IMR-90 (cell line): Measurements from ENCODE around the gene EP300. TPM values are rescaled to one million over a fixed set of nuclear protein-coding genes. Genes with fewer than 3 reads are reported as not detected.

Experiments
- ATAC-seq: fragments of 200-7000 bp; cut with Tn5 transposase; 2 replicates; pipeline ENCODE4 v1.9.1; 2020; ENCODE audit warnings: low read depth, mild to moderate bottlenecking, moderate library complexity
- BruUV-seq: library from RNA; stranded (reverse); fragments of 400-500 nt; replicated peaks from 2 replicates; lab custom pipeline; 2021; lab: Mats Ljungman, UMichigan
- CTCF ChIA-PET: fragments of 300-600 bp; formaldehyde crosslinking; extraction: SDS; loops from one replicate; lab custom pipeline; 2021; ENCODE audit warnings: antibody characterized with exemption; lab: Yijun Ruan, JAX
- POLR2A ChIA-PET: fragments of 300-600 bp; sonication (Branson Sonifier 250); formaldehyde crosslinking; loops from one replicate; lab custom pipeline; 2022; ENCODE audit warnings: antibody characterized with exemption; ENCODE audit not compliant: unreplicated experiment; lab: Charles Lee
- DNase-seq: peaks from one replicate; pipeline ENCODE4 v3.0.0; 2013
- H2AFZ ChIP-seq: replicated peaks from 2 replicates; pipeline ENCODE3; 2013; ENCODE audit warnings: low read length, mild to moderate bottlenecking; ENCODE audit not compliant: poor library complexity
- H2AK5ac ChIP-seq: 2 replicates; pipeline ENCODE4 v1.6.1; 2013; ENCODE audit warnings: low read depth, low read length, inconsistent platforms
- H2AK9ac ChIP-seq: replicated peaks from 2 replicates; pipeline ENCODE3; 2013; ENCODE audit warnings: mild to moderate bottlenecking, low read depth, low read length, moderate library complexity; ENCODE audit not compliant: poor library complexity
- H2BK120ac ChIP-seq: 2 replicates; pipeline ENCODE4 v1.6.1; 2013; ENCODE audit warnings: low read depth, low read length, inconsistent platforms
- H2BK15ac ChIP-seq: 3 replicates; pipeline ENCODE4 v1.6.1; 2013; ENCODE audit warnings: low read depth, low read length, inconsistent platforms
- H2BK20ac ChIP-seq: 2 replicates; pipeline ENCODE4 v1.6.1; 2013; ENCODE audit warnings: low read depth, mild to moderate bottlenecking, inconsistent platforms, low read length, moderate library complexity
- H2BK5ac ChIP-seq: 2 replicates; pipeline ENCODE4 v1.6.1; 2013; ENCODE audit warnings: mild to moderate bottlenecking, low read depth, low read length, inconsistent platforms; ENCODE audit not compliant: poor library complexity, severe bottlenecking
- H3K14ac ChIP-seq: replicated peaks from 2 replicates; pipeline ENCODE4 v1.6.1; 2013; ENCODE audit warnings: low read depth, low read length, inconsistent platforms
- H3K18ac ChIP-seq: 2 replicates; pipeline ENCODE4 v1.6.1; 2013; ENCODE audit warnings: low read depth, low read length, control low read depth
- H3K23ac ChIP-seq: 2 replicates; pipeline ENCODE4 v1.6.1; 2013; ENCODE audit warnings: low read depth, low read length, inconsistent platforms
- H3K27ac ChIP-seq: 2 replicates; pipeline ENCODE4 v1.5.1; 2013; ENCODE audit warnings: mild to moderate bottlenecking, control low read depth, low read length; ENCODE audit not compliant: insufficient read depth
- H3K27me3 ChIP-seq: 2 replicates; pipeline ENCODE4 v1.6.1; 2013; ENCODE audit warnings: low read length; ENCODE audit not compliant: control insufficient read depth, insufficient read depth
- H3K36me3 ChIP-seq: 2 replicates; pipeline ENCODE4 v1.6.1; 2013; ENCODE audit warnings: low read length, mixed read lengths; ENCODE audit not compliant: control insufficient read depth, insufficient read depth
- H3K4ac ChIP-seq: 2 replicates; pipeline ENCODE4 v1.6.1; 2013; ENCODE audit warnings: low read depth, low read length, inconsistent platforms
- H3K4me1 ChIP-seq: 2 replicates; pipeline ENCODE4 v1.6.1; 2013; ENCODE audit warnings: low read length, mixed read lengths; ENCODE audit not compliant: control insufficient read depth, insufficient read depth
- H3K4me2 ChIP-seq: 2 replicates; pipeline ENCODE4 v1.6.1; 2013; ENCODE audit warnings: low read depth, mild to moderate bottlenecking, control low read depth, low read length, moderate library complexity
- H3K4me3 ChIP-seq: 2 replicates; pipeline ENCODE4 v1.5.1; 2013; ENCODE audit warnings: low read depth, mild to moderate bottlenecking, control low read depth, low read length, moderate library complexity; ENCODE audit not compliant: insufficient read depth
- H3K56ac ChIP-seq: 2 replicates; pipeline ENCODE4 v1.6.1; 2013; ENCODE audit warnings: low read length, inconsistent platforms; ENCODE audit not compliant: insufficient read depth; ENCODE audit errors: extremely low read depth
- H3K79me1 ChIP-seq, 2 experiments: 2 replicates each; pipeline ENCODE4 v1.6.1; 2013; ENCODE audit warnings: low read length in 2 of 2, inconsistent platforms in 1 of 2, low read depth in 1 of 2
- H3K9ac ChIP-seq: 2 replicates; pipeline ENCODE4 v1.6.1; 2013; ENCODE audit warnings: low read depth, low read length, control low read depth
- H3K9me1 ChIP-seq: 2 replicates; pipeline ENCODE4 v1.6.1; 2013; ENCODE audit warnings: low read length, inconsistent platforms; ENCODE audit not compliant: insufficient read depth
- H3K9me3 ChIP-seq: 2 replicates; pipeline ENCODE4 v1.6.1; 2013; ENCODE audit warnings: low read length; ENCODE audit not compliant: control insufficient read depth, insufficient read depth
- H4K20me1 ChIP-seq: 2 replicates; pipeline ENCODE4 v1.6.1; 2013; ENCODE audit warnings: low read length, inconsistent platforms; ENCODE audit not compliant: insufficient read depth
- H4K5ac ChIP-seq: 2 replicates; pipeline ENCODE4 v1.6.1; 2013; ENCODE audit warnings: mild to moderate bottlenecking, low read depth, low read length, control low read depth
- H4K8ac ChIP-seq, 2 experiments: 2 replicates each; pipeline ENCODE4 v1.6.1; 2013; ENCODE audit warnings: low read depth in 2 of 2, low read length in 2 of 2, control low read depth in 1 of 2, inconsistent platforms in 1 of 2
- H4K91ac ChIP-seq: 2 replicates; pipeline ENCODE4 v1.6.1; 2013; ENCODE audit warnings: low read depth, low read length, inconsistent platforms; ENCODE audit not compliant: insufficient read depth
- POLR2A ChIP-seq: IDR thresholded peaks from 2 replicates; pipeline ENCODE4 v1.6.1; 2012; ENCODE audit warnings: mild to moderate bottlenecking, low read depth, low read length
- dilution Hi-C: fragments of 300-500 bp; cut with HindIII; formaldehyde crosslinking; loops from one replicate; pipeline ENCODE4 v1.14.3; 2018; ENCODE audit warnings: low sequenced_read_pairs; ENCODE audit not compliant: unreplicated experiment
- in situ Hi-C: fragments of 300-500 bp; cut with MboI; formaldehyde crosslinking; loops from 3 replicates; pipeline ENCODE4 v1.14.3; 2019; ENCODE audit warnings: low sequenced_read_pairs, inconsistent platforms, mixed read lengths
- intact Hi-C: fragments of 100-400 bp; cut with micrococcal nuclease; formaldehyde crosslinking; loops from 2 replicates; pipeline ENCODE4 v1.10.0; 2022
- polyA plus RNA-seq, 3 experiments: library from polyadenylated mRNA; depleted of rRNA; stranded (reverse); fragments of >200 nt; gene quantifications; 2 replicates each; pipeline ENCODE4 v1.2.3, GENCODE V29; 2012; ENCODE audit warnings: low replicate concordance in 1 of 3
- total RNA-seq: library from RNA; depleted of rRNA; stranded (reverse); fragments of >200 nt; gene quantifications from 2 replicates; pipeline ENCODE4 v1.2.3, GENCODE V29; 2012

EP300 gene
- total and polyA plus RNA-seq, 2 of the 4 experiments (the other 2 are of a cell fraction), result 23.3 to 27.4 TPM

DNA sequence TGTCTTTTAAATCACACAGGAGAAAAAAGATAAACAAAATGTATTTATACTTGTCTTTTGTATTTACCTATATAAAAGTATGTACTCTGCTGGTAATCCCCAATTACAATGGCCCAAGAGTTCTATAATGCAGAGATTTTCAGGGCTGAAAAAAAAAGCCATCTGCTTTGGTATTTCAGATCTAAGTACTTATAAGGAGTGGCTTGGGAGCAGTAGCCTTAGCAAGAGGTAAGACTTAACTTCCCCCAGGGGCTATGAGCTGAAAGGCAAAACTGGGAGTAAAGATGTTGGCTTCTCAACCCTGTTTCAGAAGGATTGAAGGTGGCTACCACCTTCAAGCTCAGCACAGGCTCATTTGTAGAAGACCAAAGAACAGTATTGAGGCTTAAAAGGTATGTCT, 35.3 kb upstream of the EP300 start:
- intact Hi-C loops, result loop anchor here (5.0 kb wide), 1 partner anchor 65 kb away; no protein-coding TSS in a partner anchor
- in situ Hi-C loops, result no loop called here
- no peak overlapping the region for H4K5ac ChIP-seq
- H2BK15ac ChIP-seq, result no peak overlapping the region
- no peak overlapping the region for H3K18ac ChIP-seq
- TF ChIP-seq POLR2A, result no peak
- ChIA-PET POLR2A (no interaction called here), CTCF (no interaction called here)
- no peak overlapping the region for H3K14ac ChIP-seq
- no peak overlapping the region for H3K9ac ChIP-seq
- H3K4ac ChIP-seq, result no peak overlapping the region
- peaks cover 6% of the 10 kb centered on the region; the same call in 1 of the 2 replicates for H3K4me1 ChIP-seq
- no peaks in the 10 kb centered on the region for H3K79me1 ChIP-seq
- no peak overlapping the region for H4K8ac ChIP-seq
- no peaks in the 10 kb centered on the region for H3K27me3 ChIP-seq
- H2AK5ac ChIP-seq, result no peak overlapping the region
- H3K23ac ChIP-seq, result no peak overlapping the region
- no peak overlapping the region for H4K91ac ChIP-seq
- DNase-seq, result no peak
- no peak overlapping the region for H3K27ac ChIP-seq
- H3K4me3 ChIP-seq, result no peak overlapping the region
- no peak overlapping the region for H2BK120ac ChIP-seq
- H4K20me1 ChIP-seq, result peaks cover 5% of the 10 kb centered on the region; the same call in 1 of the 2 replicates
- no peak overlapping the region for H2BK5ac ChIP-seq
- no peaks in the 10 kb centered on the region for H3K36me3 ChIP-seq
- ATAC-seq, result no peak
- no peak overlapping the region for H2AFZ ChIP-seq
- no peak overlapping the region for H3K4me2 ChIP-seq
- BruUV-seq, result no TSS peak
- no peak overlapping the region for H2AK9ac ChIP-seq
- H3K56ac ChIP-seq, result no peak overlapping the region
- H2BK20ac ChIP-seq, result no peak overlapping the region
- H3K9me1 ChIP-seq, result peaks cover 6% of the 10 kb centered on the region; the same call in 1 of the 2 replicates
- no peaks in the 10 kb centered on the region for H3K9me3 ChIP-seq
- dilution Hi-C loops, result no loop called here
